ENCODE data around the gene SH3BP2.

GRCh38 chr4:2804973-2805501 lies 12.2 kb downstream of the SH3BP2 start:
- no peak for TF ChIP-seq POLR2A (IDR thresholded peaks at IDR 0.05)
- TF ChIP-seq CTCF (IDR thresholded peaks at IDR 0.05) = no peak

Measured in Peyer's patch (tissue), 4 donors.